B cell (primary cell): Measurements from ENCODE around the gene KIF9.
"Not testable (repeated sequence)": the region's sequence is repeated elsewhere in the genome, so short reads cannot be mapped to it uniquely, and the experiment has no call there.

ENCODE experiments used
- CTCF ChIP-seq: fragments of 200-600 bp; IDR thresholded peaks from one replicate; pipeline ENCODE4 v1.8.0; 2022; ENCODE audit warnings: antibody characterized with exemption, mild to moderate bottlenecking
- EZH2 ChIP-seq: IDR thresholded peaks from 2 replicates; pipeline ENCODE4 v1.6.1; 2012; ENCODE audit warnings: borderline replicate concordance, low read depth, mild to moderate bottlenecking, moderate library complexity, low read length; ENCODE audit not compliant: insufficient read depth, poor library complexity, severe bottlenecking

GRCh38 chr3:47180011-47180410, 102.6 kb downstream of the KIF9 start:
- TF ChIP-seq CTCF, EZH2: not testable (repeated sequence)
